HFF-Myc (cell line): ENCODE measurements around the gene TEKTIP1.

Experiments used
- DNase-seq: peaks from one replicate; pipeline ENCODE4 v3.0.0-alpha.2; 2011; ENCODE audit warnings: low read depth; ENCODE audit errors: extremely low read depth
- H3K4me3 ChIP-seq: replicated peaks from 2 replicates; pipeline ENCODE4 v1.5.1; 2011; ENCODE audit warnings: low read depth, mild to moderate bottlenecking, control low read depth, low read length
- TF ChIP-seq, protein P1 (sequence below): IDR thresholded peaks from 2 replicates; pipeline ENCODE4 v1.5.1; 2012; ENCODE audit warnings: mild to moderate bottlenecking, low read depth, low read length, control low read depth; ENCODE audit errors: missing control alignments

Gene TEKTIP1

DNA sequence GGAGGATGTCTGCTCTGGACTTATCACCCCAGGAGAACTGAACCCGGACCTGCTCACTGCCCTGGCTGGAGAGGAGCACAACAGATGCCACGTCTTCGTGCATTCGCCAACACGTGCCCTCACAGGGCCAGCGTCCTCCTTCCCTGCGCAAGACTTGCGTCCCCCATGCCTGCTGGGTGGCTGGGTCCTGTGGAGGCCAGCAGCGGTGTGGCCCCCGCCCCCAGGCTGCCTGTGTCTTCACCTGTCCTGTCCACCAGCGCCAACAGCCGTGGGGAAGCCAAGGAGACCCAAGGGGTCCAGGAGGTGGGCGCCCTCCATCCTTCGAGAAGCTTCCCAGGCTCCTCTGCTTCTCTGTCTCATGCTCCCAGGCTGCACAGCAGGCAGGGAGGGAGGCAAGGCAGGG, 3.4 kb upstream of the TEKTIP1 start:
- DNase-seq, result no peak
- no peak overlapping the region for H3K4me3 ChIP-seq
- TF ChIP-seq, protein P1, sequence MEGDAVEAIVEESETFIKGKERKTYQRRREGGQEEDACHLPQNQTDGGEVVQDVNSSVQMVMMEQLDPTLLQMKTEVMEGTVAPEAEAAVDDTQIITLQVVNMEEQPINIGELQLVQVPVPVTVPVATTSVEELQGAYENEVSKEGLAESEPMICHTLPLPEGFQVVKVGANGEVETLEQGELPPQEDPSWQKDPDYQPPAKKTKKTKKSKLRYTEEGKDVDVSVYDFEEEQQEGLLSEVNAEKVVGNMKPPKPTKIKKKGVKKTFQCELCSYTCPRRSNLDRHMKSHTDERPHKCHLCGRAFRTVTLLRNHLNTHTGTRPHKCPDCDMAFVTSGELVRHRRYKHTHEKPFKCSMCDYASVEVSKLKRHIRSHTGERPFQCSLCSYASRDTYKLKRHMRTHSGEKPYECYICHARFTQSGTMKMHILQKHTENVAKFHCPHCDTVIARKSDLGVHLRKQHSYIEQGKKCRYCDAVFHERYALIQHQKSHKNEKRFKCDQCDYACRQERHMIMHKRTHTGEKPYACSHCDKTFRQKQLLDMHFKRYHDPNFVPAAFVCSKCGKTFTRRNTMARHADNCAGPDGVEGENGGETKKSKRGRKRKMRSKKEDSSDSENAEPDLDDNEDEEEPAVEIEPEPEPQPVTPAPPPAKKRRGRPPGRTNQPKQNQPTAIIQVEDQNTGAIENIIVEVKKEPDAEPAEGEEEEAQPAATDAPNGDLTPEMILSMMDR, result no peak

DNA sequence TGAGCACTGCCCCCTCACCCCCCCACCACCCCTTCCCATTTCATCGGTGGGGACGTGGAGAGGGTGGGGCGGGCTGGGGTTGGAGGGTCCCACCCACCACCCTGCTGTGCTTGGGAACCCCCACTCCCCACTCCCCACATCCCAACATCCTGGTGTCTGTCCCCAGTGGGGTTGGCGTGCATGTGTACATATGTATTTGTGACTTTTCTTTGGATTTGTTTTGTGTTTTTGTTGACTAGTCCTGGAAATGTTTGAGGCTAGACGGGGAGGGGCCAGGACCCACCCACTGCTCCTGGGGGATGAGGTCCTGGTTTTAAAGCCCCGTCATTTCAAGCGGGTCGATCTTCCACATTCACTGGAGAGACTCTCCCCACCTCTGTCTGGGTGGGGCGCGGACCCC, 3.0 kb upstream of the TEKTIP1 start:
- TF ChIP-seq, protein P1, result no peak
- DNase-seq, result no peak
- H3K4me3 ChIP-seq, result no peak overlapping the region

DNA sequence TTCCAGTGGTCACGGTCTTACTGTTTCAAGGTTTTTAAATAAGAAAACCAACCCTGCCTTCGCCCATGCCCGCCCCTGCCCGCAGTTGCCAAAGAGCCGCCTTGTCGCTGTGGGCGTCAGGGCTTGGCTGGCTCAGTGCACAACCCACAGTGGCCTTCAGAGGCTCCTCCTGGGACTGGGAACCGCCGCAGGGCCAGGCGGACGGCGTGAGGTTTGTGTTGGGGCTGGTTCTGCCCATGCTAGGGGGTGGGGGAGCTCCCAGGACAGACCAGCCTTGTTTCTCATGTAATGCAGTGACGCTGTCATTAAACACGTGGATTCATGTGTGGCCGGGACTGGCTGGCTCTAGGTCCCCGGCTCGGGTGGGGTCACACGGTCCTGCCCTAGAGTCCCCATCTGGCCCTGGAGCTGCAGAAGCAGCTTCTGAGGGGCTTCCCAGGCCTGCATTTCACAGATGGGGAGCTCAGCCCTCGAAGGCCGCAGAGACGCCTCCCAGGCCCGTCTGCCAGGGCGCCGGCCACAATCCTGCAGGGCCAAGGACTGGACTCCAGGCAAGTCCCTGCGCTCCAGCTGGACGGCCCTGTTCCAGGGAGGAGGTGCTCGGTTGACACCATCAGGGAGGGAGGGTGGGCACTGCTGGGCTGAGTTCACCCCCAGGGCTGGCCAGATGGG, 2.4 kb upstream of the TEKTIP1 start:
- TF ChIP-seq, protein P1, result no peak
- DNase-seq, result no peak
- no peak overlapping the region for H3K4me3 ChIP-seq

DNA sequence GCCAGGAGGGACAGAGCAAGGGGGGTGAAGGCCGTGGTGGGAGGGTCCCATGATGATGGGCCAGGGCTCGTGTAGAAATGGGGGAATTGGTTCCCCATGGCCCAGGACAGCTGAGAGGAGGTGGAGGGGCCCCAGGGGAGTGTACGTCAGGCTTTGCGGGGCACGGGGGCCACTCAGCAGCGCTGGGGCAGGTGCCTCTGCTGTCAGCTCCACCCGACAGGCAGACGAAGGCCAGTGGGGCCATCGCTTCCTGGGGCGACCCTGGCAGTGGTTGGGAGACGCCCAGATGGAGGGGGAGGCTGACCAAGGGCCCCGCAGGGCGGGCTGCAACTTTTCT, 1.9 kb upstream of the TEKTIP1 start:
- DNase-seq, result no peak
- TF ChIP-seq, protein P1, result no peak

DNA sequence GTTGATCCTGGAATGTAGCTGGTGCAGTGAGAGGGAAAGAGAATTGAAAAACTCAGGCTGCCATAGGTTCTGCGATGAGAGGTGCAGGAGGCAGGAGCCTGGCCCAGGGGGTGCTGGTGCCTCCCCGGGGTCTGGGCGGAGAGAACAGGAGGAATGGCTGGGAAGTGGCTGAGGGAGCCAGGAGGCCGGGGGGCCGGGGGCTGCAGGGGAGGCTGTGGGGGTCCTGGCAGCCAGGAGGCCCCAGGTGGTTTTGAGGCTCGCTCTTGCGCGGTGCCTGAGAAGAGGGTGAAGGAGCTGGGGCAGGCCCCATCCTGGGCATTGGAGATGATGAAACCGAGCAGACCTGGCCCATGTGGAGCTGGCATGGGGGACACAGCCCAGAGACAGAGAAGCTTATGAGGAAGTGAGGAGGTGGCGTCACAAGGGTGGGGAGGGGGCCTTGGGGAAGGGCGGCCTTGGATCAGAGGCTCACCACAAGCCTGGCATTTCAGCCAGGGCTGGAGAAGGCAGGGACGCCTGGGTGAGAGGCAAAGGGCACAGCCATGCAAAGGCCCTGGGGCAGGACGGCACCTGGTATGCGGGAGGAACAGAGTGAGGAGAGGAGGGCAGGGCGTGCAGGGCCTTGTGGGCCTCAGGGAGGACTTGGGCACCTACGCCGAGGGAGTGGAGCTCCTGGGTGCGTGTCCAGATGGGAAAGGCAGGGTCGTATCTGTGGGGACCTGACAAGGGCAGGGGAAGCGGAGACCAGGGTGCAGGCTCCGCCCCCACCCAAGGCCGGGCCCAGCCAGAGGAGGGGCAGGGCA, 1.3 kb upstream of the TEKTIP1 start:
- no peak overlapping the region for H3K4me3 ChIP-seq
- TF ChIP-seq, protein P1, result no peak
- no peak for DNase-seq

More for the DNA sequence above, 1.9 kb upstream of the TEKTIP1 start:
- no peak overlapping the region for H3K4me3 ChIP-seq

DNA sequence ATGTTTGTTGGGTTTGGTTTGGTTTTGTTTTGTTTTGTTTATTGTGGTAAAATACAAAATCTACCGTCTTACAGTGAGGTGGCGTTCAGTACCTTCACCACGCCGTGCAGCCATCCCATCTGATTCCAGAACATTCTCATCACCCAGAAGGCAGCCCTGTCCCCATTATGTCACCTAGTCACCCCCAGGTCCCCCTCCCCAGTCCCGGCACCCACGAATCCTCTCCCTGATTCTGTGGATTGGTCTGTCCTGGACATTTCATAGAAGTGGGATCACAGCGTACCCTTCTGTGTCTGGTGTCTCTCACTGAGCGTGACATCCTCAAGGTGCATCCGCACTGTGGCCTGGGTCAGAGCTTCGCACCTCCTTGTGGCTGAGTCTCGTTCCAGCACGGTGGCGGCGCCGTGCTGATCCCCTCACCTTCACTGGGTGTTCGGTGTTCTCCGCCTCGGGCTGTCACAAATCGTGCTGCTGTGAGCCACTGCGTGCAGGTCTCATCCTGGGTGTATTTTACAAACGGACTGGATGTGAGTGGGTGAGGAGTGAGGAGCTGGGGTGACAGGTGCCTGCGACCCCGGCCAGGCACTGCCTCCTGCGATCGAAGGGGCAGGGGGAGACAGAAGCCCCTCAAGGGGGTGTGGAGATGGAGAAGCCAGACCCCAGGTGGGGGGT, 580 bp upstream of the TEKTIP1 start:
- TF ChIP-seq, protein P1, result no peak
- no peak for DNase-seq
- no peak overlapping the region for H3K4me3 ChIP-seq
